Activated T-helper 17 cell treated with anti-CD3 and anti-CD28 coated beads, Interleukin-2, amount 50 U/mL, for 72 hours (primary cell): ENCODE measurements around the gene FAM236A. TPM values are rescaled to one million over a fixed set of nuclear protein-coding genes. Genes with fewer than 3 reads are reported as not detected.

Experiments
- total RNA-seq, 2 donors: library from RNA; stranded (reverse); gene quantifications; one replicate each; pipeline ENCODE4 v1.2.3, GENCODE V29; 2022

Gene FAM236A
- total RNA-seq, 2 donors from 2014 or later, result not detected

Other genes with a start within 250 kb of the FAM236A start
- gene PHKA1, start 223.9 kb upstream of the FAM236A start, total RNA-seq, result 1 to 10 TPM; 4.2 to 9.9 TPM
- gene DMRTC1B, start 161.3 kb upstream of the FAM236A start, total RNA-seq, result under 1 TPM in 1 of 2 donors, not detected in 1; 0.37 TPM
- not detected for gene FAM236B, start 155.5 kb upstream of the FAM236A start, total RNA-seq
- not detected for gene FAM236D, start 130.0 kb upstream of the FAM236A start, total RNA-seq
- gene FAM236C, start 25.6 kb upstream of the FAM236A start, total RNA-seq, result not detected
- gene DMRTC1, start 5.6 kb downstream of the FAM236A start, total RNA-seq, result under 1 TPM in 1 of 2 donors, not detected in 1; 0.37 TPM
- gene PABPC1L2B, start 64.7 kb downstream of the FAM236A start, total RNA-seq, result not detected
- gene PABPC1L2A, start 141.3 kb downstream of the FAM236A start, total RNA-seq, result not detected